H7 (cell line): ENCODE results near the gene ZNF750. TPM values are rescaled to one million over a fixed set of nuclear protein-coding genes. Genes with fewer than 3 reads are reported as not detected.

Experiments
- DNase-seq: peaks from one replicate; pipeline ENCODE4 v3.0.0; 2012
- H3K27me3 ChIP-seq: 2 replicates; pipeline ENCODE4 v1.6.0; 2011; ENCODE audit warnings: mild to moderate bottlenecking, low read length; ENCODE audit not compliant: control insufficient read depth, insufficient read depth
- H3K36me3 ChIP-seq: replicated peaks from 2 replicates; pipeline ENCODE4 v1.5.1; 2011; ENCODE audit warnings: low read length; ENCODE audit not compliant: control insufficient read depth, insufficient read depth
- H3K4me3 ChIP-seq: 2 replicates; pipeline ENCODE4 v1.5.1; 2011; ENCODE audit warnings: low read depth, mild to moderate bottlenecking, control low read depth, low read length, moderate library complexity; ENCODE audit not compliant: insufficient read depth
- total RNA-seq: library from RNA; depleted of rRNA; stranded (reverse); fragments of >200 nt; shearing (Covaris generic); gene quantifications from 2 replicates; pipeline ENCODE4 v1.2.3, GENCODE V29; 2014

ZNF750 gene
- total RNA-seq, 1 experiment from 2014 or later: not detected

- H3K36me3 ChIP-seq: peaks cover 6% of the 10 kb centered on the region
- DNase-seq: peak; percentile 54
- no peaks in the 10 kb centered on the region for H3K27me3 ChIP-seq
- H3K4me3 ChIP-seq: no peak overlapping the region
Observed at GRCh38 chr17:82866590-82867191, 26.9 kb upstream of the ZNF750 start.

DNA sequence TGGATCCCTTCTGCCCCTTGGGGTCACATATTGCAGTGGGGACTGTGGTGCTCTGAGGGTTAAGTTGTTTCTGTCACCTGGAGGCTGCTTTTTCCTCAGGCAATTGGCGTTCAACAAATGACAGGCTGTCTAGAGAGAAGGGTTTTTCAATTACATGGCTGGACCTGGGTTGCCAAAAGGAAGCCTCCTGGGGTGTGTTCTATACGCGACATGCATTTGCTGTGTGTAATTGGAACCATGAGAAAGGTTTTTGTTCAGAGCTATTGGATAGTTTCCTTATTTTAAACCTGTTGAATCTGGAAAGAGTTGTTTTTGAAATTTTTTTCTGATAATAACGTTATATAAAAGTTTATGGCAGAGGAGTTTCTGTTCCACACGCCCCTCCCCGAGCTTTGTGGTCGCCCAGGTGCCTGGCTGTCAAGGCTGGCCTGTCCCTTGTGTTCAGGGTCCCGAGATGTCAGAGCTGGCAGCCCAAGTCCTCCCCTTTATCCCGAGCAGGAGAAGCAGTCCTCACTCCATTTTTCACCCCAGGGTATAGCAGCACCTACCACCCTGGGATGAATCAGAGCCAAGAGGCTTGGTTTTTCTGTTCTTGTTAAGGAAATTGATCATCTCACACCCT is 26.1 kb upstream of the ZNF750 start:
- Histone ChIP-seq H3K27me3 (no peaks in the 10 kb centered on the region), H3K36me3 (peaks cover 6% of the 10 kb centered on the region), H3K4me3 (no peak overlapping the region)
- DNase-seq: no peak

- no peaks in the 10 kb centered on the region for H3K27me3 ChIP-seq
- H3K36me3 ChIP-seq: peaks cover 1% of the 10 kb centered on the region; the same call in 1 of the 2 replicates
- H3K4me3 ChIP-seq: no peak overlapping the region
- no peak for DNase-seq
Observed at GRCh38 chr17:82865274-82865673, 25.5 kb upstream of the ZNF750 start.

- H3K36me3 ChIP-seq: no peaks in the 10 kb centered on the region; the same call in 1 of the 2 replicates
- no peak for DNase-seq
- no peak overlapping the region for H3K4me3 ChIP-seq
- H3K27me3 ChIP-seq: no peaks in the 10 kb centered on the region
Observed at GRCh38 chr17:82864713-82865248, 25.0 kb upstream of the ZNF750 start.

DNA sequence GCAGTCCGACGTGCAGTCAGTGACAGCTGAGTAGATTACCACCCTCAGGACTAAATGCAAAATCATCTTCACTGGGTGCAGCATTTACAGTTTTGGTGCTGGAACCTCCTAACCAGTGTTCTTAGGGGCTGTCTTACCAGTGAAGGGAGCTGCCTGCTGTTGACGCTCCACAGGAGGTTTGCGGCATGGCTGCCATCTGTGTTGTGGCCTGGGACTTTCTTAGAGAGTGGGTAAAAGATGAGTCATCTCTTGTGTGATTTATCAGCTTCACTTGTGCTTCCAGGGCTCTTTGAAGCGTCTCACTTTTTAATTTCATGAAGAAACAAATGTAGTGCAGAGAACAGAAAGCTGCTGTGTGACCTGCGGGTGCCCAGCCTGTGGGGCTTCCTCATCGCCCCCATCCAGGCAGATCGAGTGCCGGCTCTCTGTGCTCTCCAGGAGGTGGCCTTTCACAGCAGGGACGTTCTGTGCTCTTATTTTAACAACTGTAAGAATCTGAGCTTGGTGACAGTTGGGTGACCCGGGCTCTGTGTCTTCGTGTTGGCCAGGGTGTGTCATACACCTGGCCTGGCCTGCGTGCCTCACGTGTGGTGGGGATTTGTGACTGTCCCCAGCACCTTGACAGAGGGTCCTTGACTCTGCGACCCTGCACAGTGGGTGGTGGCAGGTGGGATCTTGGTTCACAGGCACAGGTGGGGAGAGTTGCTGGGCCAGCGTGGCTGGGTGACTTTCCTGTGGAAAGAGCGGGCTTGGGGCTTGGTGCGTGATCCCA is 24.3 kb upstream of the ZNF750 start:
- no peak for DNase-seq
- no peaks in the 10 kb centered on the region; the same call in 1 of the 2 replicates for H3K36me3 ChIP-seq
- H3K4me3 ChIP-seq: no peak overlapping the region
- H3K27me3 ChIP-seq: no peaks in the 10 kb centered on the region

GRCh38 chr17:82863383-82863940 is 23.6 kb upstream of the ZNF750 start:
- no peaks in the 10 kb centered on the region; the same call in 1 of the 2 replicates for H3K36me3 ChIP-seq
- no peak overlapping the region for H3K4me3 ChIP-seq
- DNase-seq: peak; percentile 64
- no peaks in the 10 kb centered on the region for H3K27me3 ChIP-seq

GRCh38 chr17:82862737-82863382 is 23.0 kb upstream of the ZNF750 start:
- DNase-seq: peak; percentile 56
- Histone ChIP-seq H3K36me3 (no peaks in the 10 kb centered on the region; the same call in 1 of the 2 replicates), H3K4me3 (no peak overlapping the region), H3K27me3 (no peaks in the 10 kb centered on the region)

GRCh38 chr17:82862191-82862590 is 22.4 kb upstream of the ZNF750 start:
- DNase-seq: no peak
- Histone ChIP-seq H3K4me3 (no peak overlapping the region), H3K27me3 (no peaks in the 10 kb centered on the region), H3K36me3 (no peaks in the 10 kb centered on the region; the same call in 1 of the 2 replicates)

GRCh38 chr17:82861393-82861775 is 21.6 kb upstream of the ZNF750 start:
- Histone ChIP-seq H3K4me3 (no peak overlapping the region), H3K36me3 (no peaks in the 10 kb centered on the region; the same call in 1 of the 2 replicates), H3K27me3 (no peaks in the 10 kb centered on the region)
- no peak for DNase-seq

DNA sequence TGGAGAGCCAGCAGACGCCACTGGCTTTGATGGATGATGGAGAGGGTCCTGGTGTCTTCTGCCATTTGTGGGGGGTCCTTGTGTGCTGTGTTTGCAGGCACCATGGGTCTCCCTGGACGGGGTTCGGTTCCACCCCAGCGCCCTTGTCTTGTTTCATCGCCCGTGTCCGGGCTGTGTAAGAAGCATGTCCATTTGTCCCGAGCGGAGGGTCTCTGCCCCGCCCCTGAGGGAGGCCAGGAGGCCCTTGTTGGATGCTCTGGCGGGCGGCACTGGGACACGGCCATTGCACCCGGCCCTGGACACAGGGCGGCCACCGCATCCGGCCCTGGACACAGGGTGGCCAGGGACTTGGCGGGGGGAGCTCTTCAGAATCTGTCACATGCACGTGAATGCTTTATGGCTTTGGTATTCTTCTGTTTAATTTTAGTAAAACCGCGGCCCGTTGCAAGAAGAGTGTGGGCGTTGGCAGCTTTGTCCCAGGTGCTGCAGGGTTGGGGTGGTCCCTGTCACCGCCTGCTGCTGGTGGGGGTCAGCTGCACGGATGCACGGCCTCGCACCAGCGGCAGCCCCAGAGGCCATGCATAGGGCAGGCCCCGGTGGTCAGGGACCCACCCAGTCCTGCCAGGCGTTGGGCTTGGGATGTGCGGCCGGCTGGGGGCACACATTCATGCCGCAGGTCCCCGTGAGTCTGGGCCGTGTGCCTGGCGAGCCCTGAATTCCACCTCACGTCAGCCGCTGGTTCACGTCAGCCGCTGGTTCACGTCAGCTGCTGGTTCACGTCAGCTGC is 21.0 kb upstream of the ZNF750 start:
- peak; percentile 56 for DNase-seq
- Histone ChIP-seq H3K4me3 (no peak overlapping the region), H3K27me3 (no peaks in the 10 kb centered on the region), H3K36me3 (no peaks in the 10 kb centered on the region; the same call in 1 of the 2 replicates)

- H3K4me3 ChIP-seq: no peak overlapping the region
- peaks cover 1% of the 10 kb centered on the region for H3K36me3 ChIP-seq
- peak; percentile 68 for DNase-seq
- H3K27me3 ChIP-seq: no peaks in the 10 kb centered on the region
Observed at GRCh38 chr17:82859431-82860403, 19.9 kb upstream of the ZNF750 start.

- H3K36me3 ChIP-seq: peaks cover 2% of the 10 kb centered on the region
- no peak overlapping the region for H3K4me3 ChIP-seq
- DNase-seq: peak; percentile 65
- no peaks in the 10 kb centered on the region for H3K27me3 ChIP-seq
Observed at GRCh38 chr17:82858376-82859126, 18.7 kb upstream of the ZNF750 start.
